GM18907 (cell line): ENCODE data around the gene CHRDL2.

Source experiments
- ATAC-seq: cut with Tn5 transposase; IDR thresholded peaks from one replicate; pipeline ENCODE4 v1.9.1; 2021; ENCODE audit warnings: mild to moderate bottlenecking, moderate library complexity; ENCODE audit not compliant: unreplicated experiment

CHRDL2 gene

GRCh38 chr11:74713686-74714085 is 17.5 kb downstream of the CHRDL2 start:
- no peak for ATAC-seq

GRCh38 chr11:74710281-74710938 is 20.8 kb downstream of the CHRDL2 start:
- no peak for ATAC-seq

GRCh38 chr11:74709175-74709574 is 22.1 kb downstream of the CHRDL2 start:
- no peak for ATAC-seq

- no peak for ATAC-seq
These were observed 23.4 kb downstream of the CHRDL2 start for GRCh38 chr11:74707602-74708510.

GRCh38 chr11:74707182-74707581 is 24.0 kb downstream of the CHRDL2 start:
- no peak for ATAC-seq

GRCh38 chr11:74703211-74703610 is 28.0 kb downstream of the CHRDL2 start:
- no peak for ATAC-seq

- ATAC-seq = peak; percentile 68
These were observed 28.7 kb downstream of the CHRDL2 start for GRCh38 chr11:74702383-74703007.

- ATAC-seq = no peak
These were observed 29.9 kb downstream of the CHRDL2 start for GRCh38 chr11:74701351-74701750.

- no peak for ATAC-seq
These were observed 31.4 kb downstream of the CHRDL2 start for GRCh38 chr11:74699615-74700396.

- ATAC-seq = no peak
These were observed 33.5 kb downstream of the CHRDL2 start for GRCh38 chr11:74697722-74698121.

GRCh38 chr11:74696939-74697675 is 34.1 kb downstream of the CHRDL2 start:
- ATAC-seq = no peak

- ATAC-seq = no peak
These were observed 34.7 kb downstream of the CHRDL2 start for GRCh38 chr11:74696500-74696899.

GRCh38 chr11:74695705-74696280 is 35.4 kb downstream of the CHRDL2 start:
- no peak for ATAC-seq

- no peak for ATAC-seq
These were observed 36.9 kb downstream of the CHRDL2 start for GRCh38 chr11:74694136-74694930.

GRCh38 chr11:74693531-74693930 is 37.7 kb downstream of the CHRDL2 start:
- no peak for ATAC-seq

- no peak for ATAC-seq
These were observed 39.5 kb downstream of the CHRDL2 start for GRCh38 chr11:74691755-74692154.

GRCh38 chr11:74689666-74690065 is 41.6 kb downstream of the CHRDL2 start:
- ATAC-seq = no peak

GRCh38 chr11:74687237-74688023 is 43.8 kb downstream of the CHRDL2 start:
- ATAC-seq = no peak
